GM12878 (cell line): Measurements from ENCODE around the gene FANCG. TPM values are rescaled to one million over a fixed set of nuclear protein-coding genes. Genes with fewer than 3 reads are reported as not detected.

Experiments used
- ATAC-seq: fragments of 200-7000 bp; cut with Tn5 transposase; 3 replicates; pipeline ENCODE4 v1.9.1; 2020; ENCODE audit warnings: mild to moderate bottlenecking, moderate library complexity
- BruUV-seq: library from RNA; stranded (reverse); fragments of 400-500 nt; replicated peaks from 2 replicates; lab custom pipeline; 2021; lab: Mats Ljungman, UMichigan
- CTCF ChIA-PET: fragments of 300-600 bp; sonication (Branson Sonifier 250); formaldehyde crosslinking; extraction: SDS; loops from one replicate; lab custom pipeline; 2021; ENCODE audit warnings: inconsistent platforms; lab: Yijun Ruan, JAX
- POLR2A ChIA-PET: fragments of 350-600 bp; formaldehyde crosslinking; extraction: SDS; loops from one replicate; lab custom pipeline; 2021; ENCODE audit warnings: inconsistent platforms; lab: Charles Lee
- RAD21 ChIA-PET: fragments of 300-600 bp; sonication (Branson Sonifier 250); formaldehyde crosslinking; loops from one replicate; lab custom pipeline; 2023; ENCODE audit warnings: antibody characterized with exemption; ENCODE audit not compliant: unreplicated experiment; lab: Charles Lee
- SMC1A ChIA-PET: fragments of 300-600 bp; sonication (Branson Sonifier 250); formaldehyde crosslinking; loops from one replicate; lab custom pipeline; 2023; ENCODE audit not compliant: unreplicated experiment, uncharacterized antibody; lab: Charles Lee
- DNase-seq: peaks from one replicate; pipeline ENCODE4 v3.0.0-alpha.2; 2011; ENCODE audit warnings: low read depth, low spot score
- FAIRE-seq: peaks from 3 replicates; lab custom pipeline; 2011; peaks lifted over from hg19 to GRCh38; lab: Jason Lieb, UNC
- H2AFZ ChIP-seq: 2 replicates; pipeline ENCODE4 v1.6.0; 2011; ENCODE audit warnings: low read depth, low read length, control low read depth; ENCODE audit not compliant: control insufficient read depth
- H3K27ac ChIP-seq: 2 replicates; pipeline ENCODE4 v1.5.1; 2011; ENCODE audit warnings: control low read depth; ENCODE audit not compliant: control insufficient read depth, insufficient read depth
- H3K27me3 ChIP-seq, 2 experiments: replicated peaks in 1 of 2; 2 replicates each; pipeline versions ENCODE4 v1.6.0 to v1.6.1; 2011; ENCODE audit warnings: low read length in 1 of 2; ENCODE audit not compliant: control insufficient read depth in 2 of 2, insufficient read depth in 2 of 2
- H3K36me3 ChIP-seq, 2 experiments: 2 replicates each; pipeline ENCODE4 v1.5.1; 2011; ENCODE audit warnings: low read length in 1 of 2; ENCODE audit not compliant: control insufficient read depth in 2 of 2, insufficient read depth in 2 of 2
- H3K4me1 ChIP-seq: 2 replicates; pipeline ENCODE4 v1.6.1; 2011; ENCODE audit warnings: mild to moderate bottlenecking, low read length, moderate library complexity, mixed read lengths; ENCODE audit not compliant: control insufficient read depth, insufficient read depth
- H3K4me2 ChIP-seq: 2 replicates; pipeline ENCODE4 v1.6.0; 2011; ENCODE audit warnings: control low read depth; ENCODE audit not compliant: control insufficient read depth, insufficient read depth
- H3K4me3 ChIP-seq: fragments of 200-600 bp; sonication (generic); 2 replicates; pipeline ENCODE4 v1.5.1; 2016
- H3K79me2 ChIP-seq: 2 replicates; pipeline ENCODE4 v1.6.0; 2011; ENCODE audit warnings: low read length; ENCODE audit not compliant: control insufficient read depth, insufficient read depth
- H3K9ac ChIP-seq: 2 replicates; pipeline ENCODE4 v1.8.0; 2011; ENCODE audit warnings: low read length, control low read depth, mixed read lengths; ENCODE audit not compliant: control insufficient read depth, insufficient read depth
- H3K9me3 ChIP-seq: replicated peaks from 3 replicates; pipeline ENCODE4 v1.5.1; 2011; ENCODE audit warnings: mild to moderate bottlenecking, low read length; ENCODE audit not compliant: control insufficient read depth, insufficient read depth
- H4K20me1 ChIP-seq: 2 replicates; pipeline ENCODE4 v1.6.0; 2011; ENCODE audit not compliant: control insufficient read depth, insufficient read depth
- CREM ChIP-seq: IDR thresholded peaks from 2 replicates; pipeline ENCODE4 v1.6.1; 2014; ENCODE audit warnings: antibody characterized with exemption, low read depth
- DPF2 ChIP-seq: fragments of 450-650 bp; IDR thresholded peaks from 2 replicates; pipeline ENCODE4 v1.6.1; 2017; ENCODE audit warnings: mild to moderate bottlenecking
- E2F4 ChIP-seq: IDR thresholded peaks from 2 replicates; pipeline ENCODE4 v1.6.1; 2012; ENCODE audit warnings: low read depth, low read length, improper control_type of control experiment
- MYB ChIP-seq: fragments of 150-350 bp; IDR thresholded peaks from 2 replicates; pipeline ENCODE4 v1.6.1; 2014; ENCODE audit warnings: mild to moderate bottlenecking, low read depth, low read length, borderline replicate concordance
- NFIC ChIP-seq: IDR thresholded peaks from 2 replicates; pipeline ENCODE4 v1.6.1; 2012; ENCODE audit warnings: low read depth, mild to moderate bottlenecking, inconsistent platforms, low read length, moderate library complexity
- NRF1 ChIP-seq: conservative IDR thresholded peaks from 2 replicates; pipeline ENCODE4 v1.6.1; 2011; ENCODE audit warnings: mild to moderate bottlenecking, low read depth, low read length, improper control_type of control experiment
- PKNOX1 ChIP-seq: fragments of 450-650 bp; IDR thresholded peaks from 2 replicates; pipeline ENCODE4 v1.6.1; 2016; ENCODE audit warnings: mild to moderate bottlenecking
- POLR2A ChIP-seq: IDR thresholded peaks from 2 replicates; pipeline ENCODE4 v1.6.1; 2011; ENCODE audit warnings: low read depth, mild to moderate bottlenecking, low read length
- POLR2AphosphoS2 ChIP-seq: IDR thresholded peaks from 2 replicates; pipeline ENCODE4 v1.6.1; 2011; ENCODE audit warnings: low read depth, mild to moderate bottlenecking, low read length, improper control_type of control experiment, moderate library complexity
- PRDM15 ChIP-seq: fragments of 450-650 bp; formaldehyde crosslinking; IDR thresholded peaks from 2 replicates; pipeline ENCODE4 v1.4.0; 2020; ENCODE audit warnings: mild to moderate bottlenecking, moderate library complexity
- SMAD5 ChIP-seq: IDR thresholded peaks from 2 replicates; pipeline ENCODE4 v1.6.1; 2016; ENCODE audit warnings: antibody characterized with exemption, low read depth
- TAF1 ChIP-seq: IDR thresholded peaks from 2 replicates; pipeline ENCODE4 v1.6.1; 2011; ENCODE audit warnings: mild to moderate bottlenecking, low read depth, low read length, borderline replicate concordance
- ZBTB40 ChIP-seq: fragments of 450-650 bp; IDR thresholded peaks from 2 replicates; pipeline ENCODE4 v1.6.1; 2016; ENCODE audit warnings: mild to moderate bottlenecking, moderate library complexity, borderline replicate concordance
- ZNF274 ChIP-seq: IDR thresholded peaks from one replicate; pipeline ENCODE4 v1.8.0; 2011; ENCODE audit not compliant: insufficient read length, insufficient read depth
- ZNF384 ChIP-seq: IDR thresholded peaks from 2 replicates; pipeline ENCODE4 v1.6.1; 2012; ENCODE audit warnings: low read depth, mild to moderate bottlenecking, low read length, improper control_type of control experiment, borderline replicate concordance
- ZNF622 ChIP-seq: fragments of 450-650 bp; IDR thresholded peaks from 2 replicates; pipeline ENCODE4 v1.6.1; 2017; ENCODE audit warnings: mild to moderate bottlenecking, inconsistent platforms
- WGBS: methylation state at CpG from one replicate; pipeline ENCODE4 v1.1.6; 2016; ENCODE audit warnings: low lambda C conversion rate; ENCODE audit not compliant: insufficient replicate concordance, insufficient coverage; ENCODE audit errors: missing lambda C conversion rate; 5-methylcytosine and 5-hydroxymethylcytosine counted together
- in situ Hi-C: fragments of 300-500 bp; cut with MboI; formaldehyde crosslinking; loops from 9 replicates; pipeline ENCODE4 v1.14.3; 2018; ENCODE audit warnings: mixed read lengths
- intact Hi-C: fragments of 100-400 bp; cut with micrococcal nuclease; formaldehyde crosslinking; loops from one replicate; pipeline ENCODE4 v1.14.2; 2022; ENCODE audit not compliant: unreplicated experiment
- polyA plus RNA-seq, 11 experiments: library from polyadenylated mRNA; depleted of rRNA in 4 of 11; unstranded in 6 of 11; stranded (reverse) in 5 of 11; fragments of >200 nt; fragmentation: Nextera tagmentation in 4 of 11; fragmentation: Illumina TruSeq in 1 of 11; extraction: Ambion mirVana in 4 of 11; extraction: Trizol in 1 of 11; gene quantifications; 1 replicate in 1 of 11; 2 replicates in 10 of 11; pipeline versions ENCODE4 v1.2.1 to v1.2.3, GENCODE V29; 2011 to 2016; ENCODE audit warnings: inconsistent platforms in 2 of 11, missing spikeins in 2 of 11, low read depth in 1 of 11
- total RNA-seq, 4 experiments: library from RNA; depleted of rRNA in 3 of 4; stranded (reverse); fragments of >200 nt in 3 of 4; fragmentation: Illumina TruSeq in 1 of 4; extraction: Trizol in 1 of 4; gene quantifications; 2 replicates each; pipeline versions ENCODE4 v1.2.1 to v1.2.3, GENCODE V29; 2013 to 2021

The FANCG gene
- total and polyA plus RNA-seq, 10 of the 15 experiments (the other 5 are each of a cell fraction or from before 2014, with no cell fraction given), result 16.4 to 78.7 (median 45.4) TPM

GRCh38 chr9:35091536-35091935, 11.8 kb upstream of the FANCG start:
- no peak overlapping the region for H3K4me3 ChIP-seq
- POLR2A ChIA-PET, result interaction anchor here (0.6 to 6.7 kb wide), 3 partner anchors 12 to 915 kb away, joined by 3 to 35 read pairs (median 4); partner anchors contain the start of gene FANCG
- SMC1A ChIA-PET, result interaction anchor here (2.8 kb wide), 1 partner anchor 20 kb away, joined by 9 read pairs; the partner anchor contains the start of gene VCP
- BruUV-seq, result no TSS peak
- no peak overlapping the region for H3K27ac ChIP-seq
- peaks cover 7% of the 10 kb centered on the region for H3K79me2 ChIP-seq
- H3K27me3 ChIP-seq, result no peaks in the 10 kb centered on the region
- RAD21 ChIA-PET, result interaction anchor here (1.0 kb wide), 1 partner anchor 11 kb away, joined by 3 read pairs; no protein-coding TSS in a partner anchor
- ATAC-seq (no peak), FAIRE-seq (no peak), DNase-seq (no peak)
- H3K9ac ChIP-seq, result no peak overlapping the region
- H3K4me1 ChIP-seq, result peaks cover 4% of the 10 kb centered on the region; the same call in 1 of the 2 replicates
- intact Hi-C loops, result no loop called here
- H3K9me3 ChIP-seq, result no peaks in the 10 kb centered on the region
- no peaks in the 10 kb centered on the region for H4K20me1 ChIP-seq
- whole genome bisulfite sequencing, result 97% methylated on average over 17 of the region's 17 CpGs
- no peak overlapping the region for H3K4me2 ChIP-seq
- H2AFZ ChIP-seq, result no peak overlapping the region
- in situ Hi-C loops, result no loop called here
- peaks cover 11 to 25% of the 10 kb centered on the region in 2 experiments for H3K36me3 ChIP-seq
- CTCF ChIA-PET, result no interaction called here
- no peak for TF ChIP-seq POLR2A
- TF ChIP-seq ZBTB40, result no peak
- TF ChIP-seq E2F4, result no peak
- no peak for TF ChIP-seq TAF1
- TF ChIP-seq ZNF622, result no peak
- no peak for TF ChIP-seq MYB
- no peak for TF ChIP-seq PRDM15
- TF ChIP-seq CREM, result no peak
- TF ChIP-seq POLR2AphosphoS2, result no peak
- no peak for TF ChIP-seq ZNF274
- no peak for TF ChIP-seq SMAD5
- no peak for TF ChIP-seq DPF2
- no peak for TF ChIP-seq ZNF384
- TF ChIP-seq NRF1, result no peak
- TF ChIP-seq NFIC, result no peak
- no peak for TF ChIP-seq PKNOX1
